Lung (tissue), 12 donors: ENCODE data around the gene EMILIN1. TPM values are rescaled to one million over a fixed set of nuclear protein-coding genes. Genes with fewer than 3 reads are reported as not detected.

Source experiments
- ATAC-seq: fragments of 200-7000 bp; cut with Tn5 transposase; one replicate; pipeline ENCODE4 v1.9.1; 2020; ENCODE audit warnings: moderate number of reproducible peaks; ENCODE audit not compliant: insufficient read depth, low FRiP score
- DNase-seq, 3 donors: peaks; one replicate each; pipeline ENCODE4 v3.0.0-alpha.2; 2013 to 2017
- H3K27ac ChIP-seq, 2 donors: one replicate each; pipeline ENCODE4 v1.5.1; 2013; ENCODE audit warnings: mild to moderate bottlenecking in 2 of 2, moderate library complexity in 2 of 2, control low read depth in 1 of 2, inconsistent platforms in 1 of 2, low read depth in 1 of 2, low read length in 1 of 2
- H3K27me3 ChIP-seq, 3 donors: one replicate each; pipeline ENCODE4 v1.5.1; 2013; ENCODE audit warnings: low read length in 2 of 3; ENCODE audit not compliant: control insufficient read depth in 3 of 3, insufficient read depth in 3 of 3
- H3K36me3 ChIP-seq, 4 donors: one replicate each; pipeline ENCODE4 v1.5.1; 2013; ENCODE audit warnings: low read length in 4 of 4, mild to moderate bottlenecking in 1 of 4, moderate library complexity in 1 of 4; ENCODE audit not compliant: control insufficient read depth in 4 of 4, insufficient read depth in 4 of 4
- H3K4me1 ChIP-seq, 5 donors: one replicate each; pipeline ENCODE4 v1.5.1; 2013; ENCODE audit warnings: low read length in 5 of 5, mild to moderate bottlenecking in 2 of 5, moderate library complexity in 1 of 5; ENCODE audit not compliant: control insufficient read depth in 5 of 5, insufficient read depth in 5 of 5
- H3K4me3 ChIP-seq: one replicate; pipeline ENCODE4 v1.5.1; 2013; ENCODE audit warnings: mild to moderate bottlenecking, control low read depth, moderate library complexity
- H3K9ac ChIP-seq, 2 donors: one replicate each; pipeline ENCODE4 v1.5.1; 2013; ENCODE audit warnings: low read length in 2 of 2, control low read depth in 1 of 2; ENCODE audit not compliant: insufficient read depth in 1 of 2
- H3K9me3 ChIP-seq, 4 donors: one replicate each; pipeline ENCODE4 v1.5.1; 2013; ENCODE audit warnings: low read length in 3 of 4, mild to moderate bottlenecking in 1 of 4, moderate library complexity in 1 of 4; ENCODE audit not compliant: control insufficient read depth in 4 of 4, insufficient read depth in 3 of 4
- WGBS, 2 donors: extraction: QIAGEN DNeasy Blood & Tissue Kit; methylation state at CpG; one replicate each; pipeline ENCODE4 v1.1.7; 2013; 5-methylcytosine and 5-hydroxymethylcytosine counted together
- polyA plus RNA-seq, 2 donors: library from polyadenylated mRNA; stranded (reverse); fragments of 200-250 nt; gene quantifications; one replicate each; pipeline ENCODE4 v1.2.1, GENCODE V29; 2013
- total RNA-seq, 2 donors: library from RNA; depleted of rRNA in 1 of 2; stranded (reverse); fragments of >200 nt in 1 of 2; gene quantifications; one replicate each; pipeline ENCODE4 v1.2.1, GENCODE V29; 2014 to 2021
- TF ChIP-seq, protein P1 (sequence below): IDR thresholded peaks from 2 replicates; pipeline ENCODE4 v1.5.1; 2012; ENCODE audit warnings: mild to moderate bottlenecking; ENCODE audit errors: control extremely low read depth, extremely low read depth
- donor health status: control.
- donor health status: control.
- donor health status: Bipolar disorder and iron deficiency.
- donor health status: healthy.
- donor health status: DM: yes; HTN: yes; CAD: no.

Gene EMILIN1
- total and polyA plus RNA-seq, 4 donors, result 74.1 to 163 (median 93.5) TPM

DNA sequence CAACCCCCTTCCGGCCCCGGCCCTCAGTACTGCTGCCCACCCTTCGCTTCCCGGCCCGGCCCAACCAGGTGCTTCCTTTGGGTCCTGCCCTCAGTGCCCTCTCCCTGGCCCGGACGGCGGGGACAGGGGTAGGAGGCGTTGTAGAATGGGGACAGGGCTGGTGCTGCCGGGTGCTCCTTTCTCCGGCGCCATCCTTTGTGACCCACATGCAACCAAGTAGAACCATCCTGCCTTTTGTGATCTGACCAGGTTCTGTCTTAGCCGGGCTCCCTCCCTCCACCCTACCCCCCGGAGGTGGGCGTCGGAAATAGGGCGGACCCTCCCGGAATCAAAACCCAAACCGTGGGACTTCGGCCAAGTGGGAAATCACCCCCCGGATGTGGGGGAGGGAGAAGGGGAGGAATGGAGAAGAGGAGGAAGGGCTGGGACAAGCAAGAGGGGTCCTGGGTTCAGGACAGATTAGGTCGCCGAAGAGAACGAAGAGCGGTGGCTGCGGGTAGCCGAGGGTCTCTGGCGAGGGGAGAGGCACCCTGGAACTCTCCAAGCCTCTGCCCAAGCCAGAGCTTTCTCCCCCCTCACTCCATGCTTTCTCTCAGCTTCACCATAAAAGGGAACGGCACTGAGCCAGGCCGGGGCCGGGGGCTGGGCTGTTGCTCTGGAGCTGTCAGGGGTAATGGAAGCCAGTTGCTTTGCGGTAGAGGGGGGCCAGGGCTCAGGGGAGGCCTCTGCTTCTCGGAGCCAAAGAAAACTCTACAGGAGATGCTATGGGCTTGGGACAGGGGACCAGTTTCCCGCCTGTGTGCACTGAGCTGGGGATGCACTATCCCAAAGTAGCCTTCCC, 6.2 kb upstream of the EMILIN1 start:
- peak; percentile 96 to 98 (median 98) for DNase-seq
- no peak for ATAC-seq
- peaks cover 11 to 69% (median 45%) of the 10 kb centered on the region in 5 donors for H3K4me1 ChIP-seq

DNA sequence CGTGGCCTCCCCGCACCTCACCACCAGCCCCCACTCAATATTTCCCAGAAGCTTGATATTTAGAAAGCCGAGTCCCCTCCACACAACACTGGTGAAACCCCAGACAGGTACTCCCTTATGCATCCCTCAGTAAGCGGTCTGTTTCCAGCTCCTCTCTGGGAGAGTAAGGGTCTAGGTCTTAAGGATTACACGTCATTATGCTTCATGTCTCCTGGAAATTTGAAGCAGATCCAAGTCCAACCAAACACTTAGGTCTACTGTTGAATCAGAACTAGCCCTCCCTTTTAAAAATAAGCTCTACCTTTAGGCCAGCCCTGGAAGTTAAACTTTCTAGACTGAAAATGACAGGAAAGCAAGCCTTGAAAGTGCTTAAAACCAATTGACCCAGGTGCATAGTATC, 5.5 kb upstream of the EMILIN1 start:
- Histone ChIP-seq H3K4me3 (no peak overlapping the region), H3K9me3 (no peaks in the 10 kb centered on the region), H3K4me1 (peaks cover 11 to 75% (median 45%) of the 10 kb centered on the region in 5 donors), H3K27ac (peak overlapping the region; percentile 95 to 98), H3K36me3 (peaks cover 4 to 23% (median 19%) of the 10 kb centered on the region in 4 donors), H3K9ac (peak overlapping the region in 1 of 2 donors; percentile 65), H3K27me3 (no peaks in the 10 kb centered on the region)
- no peak for ATAC-seq
- TF ChIP-seq, protein P1, sequence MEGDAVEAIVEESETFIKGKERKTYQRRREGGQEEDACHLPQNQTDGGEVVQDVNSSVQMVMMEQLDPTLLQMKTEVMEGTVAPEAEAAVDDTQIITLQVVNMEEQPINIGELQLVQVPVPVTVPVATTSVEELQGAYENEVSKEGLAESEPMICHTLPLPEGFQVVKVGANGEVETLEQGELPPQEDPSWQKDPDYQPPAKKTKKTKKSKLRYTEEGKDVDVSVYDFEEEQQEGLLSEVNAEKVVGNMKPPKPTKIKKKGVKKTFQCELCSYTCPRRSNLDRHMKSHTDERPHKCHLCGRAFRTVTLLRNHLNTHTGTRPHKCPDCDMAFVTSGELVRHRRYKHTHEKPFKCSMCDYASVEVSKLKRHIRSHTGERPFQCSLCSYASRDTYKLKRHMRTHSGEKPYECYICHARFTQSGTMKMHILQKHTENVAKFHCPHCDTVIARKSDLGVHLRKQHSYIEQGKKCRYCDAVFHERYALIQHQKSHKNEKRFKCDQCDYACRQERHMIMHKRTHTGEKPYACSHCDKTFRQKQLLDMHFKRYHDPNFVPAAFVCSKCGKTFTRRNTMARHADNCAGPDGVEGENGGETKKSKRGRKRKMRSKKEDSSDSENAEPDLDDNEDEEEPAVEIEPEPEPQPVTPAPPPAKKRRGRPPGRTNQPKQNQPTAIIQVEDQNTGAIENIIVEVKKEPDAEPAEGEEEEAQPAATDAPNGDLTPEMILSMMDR, result no peak
- DNase-seq, result peak in 2 of 3 donors; percentile 66 to 70
- WGBS, 2 donors, result 75 to 78% methylated on average over 5 of the region's 5 CpGs

More for the DNA sequence above, 6.2 kb upstream of the EMILIN1 start:
- H3K9ac ChIP-seq, result peak overlapping the region; percentile 2 to 65
- no peaks in the 10 kb centered on the region for H3K27me3 ChIP-seq
- H3K9me3 ChIP-seq, result no peaks in the 10 kb centered on the region
- peak overlapping the region; percentile 95 to 98 for H3K27ac ChIP-seq
- H3K36me3 ChIP-seq, result peaks cover 7 to 28% (median 24%) of the 10 kb centered on the region in 4 donors
- WGBS, 2 donors, result 5 to 6% methylated on average over 31 to 34 of the region's 34 CpGs
- H3K4me3 ChIP-seq, result peak overlapping the region; percentile 58
- TF ChIP-seq, protein P1, result no peak

- 37 to 57% methylated on average over 2 of the region's 2 CpGs for WGBS, 2 donors
- Histone ChIP-seq H3K36me3 (peaks cover 0 to 20% (median 13%) of the 10 kb centered on the region in 4 donors), H3K27me3 (no peaks in the 10 kb centered on the region), H3K4me1 (peaks cover 11 to 77% (median 45%) of the 10 kb centered on the region in 5 donors), H3K27ac (peak overlapping the region in 1 of 2 donors; percentile 22), H3K9ac (peak overlapping the region in 1 of 2 donors; percentile 67), H3K9me3 (no peaks in the 10 kb centered on the region), H3K4me3 (no peak overlapping the region)
- TF ChIP-seq, protein P1, result no peak
- ATAC-seq, result no peak
- DNase-seq, result peak in 2 of 3 donors; percentile 66 to 76
These were observed 4.6 kb upstream of the EMILIN1 start for GRCh38 chr2:27073782-27074181.
